Activated CD4-positive, alpha-beta T cell treated with anti-CD3 and anti-CD28 coated beads for 36 hours (primary cell): ENCODE results near the gene CACNA1I. TPM values are rescaled to one million over a fixed set of nuclear protein-coding genes. Genes with fewer than 3 reads are reported as not detected.

Source experiments
- total RNA-seq, 2 experiments: library from RNA; stranded (reverse); gene quantifications; one replicate each; pipeline ENCODE4 v1.2.3, GENCODE V29; 2021

CACNA1I gene
- total RNA-seq, 2 experiments from 2014 or later: 0.37 to 0.39 TPM

Other genes starting within 250 kb of the CACNA1I start
- gene SYNGR1, start 220.8 kb upstream of the CACNA1I start, total RNA-seq: under 1 TPM; 0.58 to 0.89 TPM
- 10 to 100 TPM; 15.0 to 17.1 TPM for gene TAB1, start 171.0 kb upstream of the CACNA1I start, total RNA-seq
- under 1 TPM; 0.18 to 0.23 TPM for gene MGAT3, start 113.7 kb upstream of the CACNA1I start, total RNA-seq
- gene MIEF1, start 68.5 kb upstream of the CACNA1I start, total RNA-seq: 10 to 100 TPM; 43.2 to 44.9 TPM
- 100 to 1,000 TPM; 580 to 680 TPM for gene ATF4, start 50.2 kb upstream of the CACNA1I start, total RNA-seq
- 10 to 100 TPM; 42.8 to 68.8 TPM for gene RPS19BP1, start 38.0 kb upstream of the CACNA1I start, total RNA-seq